CD4-positive, alpha-beta T cell treated with Interleukin-6 at 100 ng/mL for 8 hours (primary cell): ENCODE measurements around the gene TMEM247.
"Not testable (repeated sequence)": the region's sequence is repeated elsewhere in the genome, so short reads cannot be mapped to it uniquely, and the experiment has no call there.

ENCODE experiments used
- DNase-seq: peaks from one replicate; pipeline ENCODE4 v3.0.0-alpha.2; 2020; ENCODE audit warnings: mixed read lengths, low spot score

The TMEM247 gene

GRCh38 chr2:46512185-46512584, 32.8 kb downstream of the TMEM247 start:
- DNase-seq, result no peak

GRCh38 chr2:46514738-46515137, 35.4 kb downstream of the TMEM247 start:
- no peak for DNase-seq

- no peak for DNase-seq
Observed at GRCh38 chr2:46517485-46517884, 38.1 kb downstream of the TMEM247 start.

- DNase-seq, result no peak
Observed at GRCh38 chr2:46518861-46519260, 39.5 kb downstream of the TMEM247 start.

DNA sequence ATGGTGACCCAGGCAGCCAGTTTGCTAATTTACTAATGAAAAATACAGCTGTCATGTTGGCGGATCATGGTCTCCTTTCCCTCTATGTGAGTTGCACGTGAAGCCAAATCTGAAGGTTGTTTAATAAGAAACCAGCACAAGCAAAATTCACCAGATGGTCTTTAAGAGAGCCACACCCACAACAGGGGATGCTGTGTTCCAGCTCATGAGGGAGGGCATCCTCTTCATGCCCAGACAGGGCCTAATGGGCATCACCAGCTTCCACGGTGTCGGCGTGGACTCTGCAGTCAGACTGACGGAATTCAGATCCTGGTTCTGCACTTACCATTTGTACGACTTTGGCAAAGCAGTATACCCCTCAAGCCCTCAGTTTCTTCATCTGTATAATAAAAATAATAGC, 39.9 kb downstream of the TMEM247 start:
- no peak for DNase-seq

DNA sequence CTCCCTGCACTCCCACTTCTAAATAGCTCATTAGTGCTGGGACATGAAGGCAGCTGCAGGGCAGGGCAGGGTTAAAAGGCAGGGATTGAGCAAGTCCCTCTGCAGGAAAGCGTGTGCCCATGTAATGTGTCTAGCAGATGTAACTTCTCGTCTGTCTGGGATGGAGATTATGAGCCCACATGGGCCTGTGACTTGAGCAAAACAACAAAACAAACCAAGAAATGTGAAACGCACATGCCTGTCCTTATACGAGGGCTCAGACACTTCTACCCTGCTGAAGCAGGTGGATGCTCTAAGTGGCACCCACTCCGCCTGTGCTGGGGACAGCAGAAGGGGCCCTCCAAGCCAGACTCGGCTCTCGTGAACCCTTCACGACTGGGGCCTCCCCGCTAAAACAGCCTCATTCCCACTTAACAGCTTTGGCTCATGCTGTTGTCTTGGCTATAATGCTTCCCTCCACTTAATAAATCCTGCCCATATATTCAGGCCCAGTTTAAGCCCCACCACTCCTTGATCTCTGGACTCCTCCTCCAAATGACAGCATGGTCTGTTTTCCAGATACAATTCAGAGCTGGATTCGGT, 40.9 kb downstream of the TMEM247 start:
- DNase-seq, result no peak

DNA sequence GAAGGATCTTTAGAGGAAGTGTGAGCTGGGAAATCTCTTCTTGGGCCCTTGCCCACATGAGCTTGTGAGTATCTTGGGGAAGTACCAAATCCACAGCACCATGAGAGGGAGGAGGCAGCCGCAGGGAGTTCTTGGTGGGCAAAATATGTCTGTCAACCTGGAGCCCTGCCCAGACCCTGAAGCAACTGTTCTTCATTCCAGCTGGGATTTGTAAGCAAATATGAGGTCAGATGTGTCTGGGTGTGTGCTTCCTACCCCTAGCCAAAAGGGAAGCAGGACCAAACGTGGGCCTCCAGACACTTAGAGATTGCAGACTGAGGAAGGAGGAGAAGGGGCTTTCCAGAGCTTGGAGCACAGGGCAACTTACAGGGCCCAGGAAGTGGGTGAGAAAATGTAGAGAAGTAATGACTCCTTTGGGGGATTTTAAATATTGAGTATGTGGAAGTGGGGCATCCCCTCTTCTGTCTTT, 41.9 kb downstream of the TMEM247 start:
- no peak for DNase-seq

DNA sequence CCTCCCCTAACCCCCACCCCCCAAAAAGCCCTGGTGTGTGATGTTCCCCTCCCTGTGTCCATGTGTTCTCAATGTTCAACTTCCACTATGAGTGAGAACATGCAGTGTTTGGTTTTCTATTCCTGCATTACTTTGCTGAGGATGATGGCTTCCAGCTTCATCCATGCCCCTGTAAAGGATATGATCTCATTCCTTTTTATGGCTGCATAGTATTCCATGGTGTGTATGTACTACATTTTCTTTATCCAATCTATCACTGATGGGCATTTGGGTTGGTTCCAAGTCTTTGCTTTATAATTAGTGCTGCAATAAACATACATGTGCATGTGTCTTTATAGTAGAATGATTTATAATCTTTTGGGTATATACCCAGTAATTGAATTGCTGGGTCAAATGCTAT, 43.0 kb downstream of the TMEM247 start:
- DNase-seq, result not testable (repeated sequence)

- no peak for DNase-seq
Observed at GRCh38 chr2:46525522-46526155, 46.3 kb downstream of the TMEM247 start.

DNA sequence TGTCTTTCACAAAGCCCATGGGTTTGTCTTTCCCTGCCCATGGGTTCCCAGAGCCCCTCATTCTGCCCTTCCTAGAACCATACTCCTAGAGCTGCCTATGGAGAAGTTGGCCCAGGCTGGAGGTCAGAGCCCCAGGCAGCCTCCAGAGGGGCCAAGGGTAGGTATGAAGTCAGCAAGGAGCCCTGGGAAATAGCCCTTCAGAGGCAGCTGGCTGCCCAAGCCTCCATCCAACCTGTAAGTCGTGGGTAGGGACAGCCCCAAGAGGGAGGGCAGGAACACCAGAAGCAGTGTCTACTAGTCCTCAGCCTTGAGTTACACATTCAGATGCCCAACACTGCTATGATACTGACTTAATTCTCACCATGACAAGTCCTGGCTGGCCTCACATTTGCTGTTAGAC, 49.5 kb downstream of the TMEM247 start:
- DNase-seq, result no peak

GRCh38 chr2:46530639-46531038, 51.3 kb downstream of the TMEM247 start:
- DNase-seq, result no peak

DNA sequence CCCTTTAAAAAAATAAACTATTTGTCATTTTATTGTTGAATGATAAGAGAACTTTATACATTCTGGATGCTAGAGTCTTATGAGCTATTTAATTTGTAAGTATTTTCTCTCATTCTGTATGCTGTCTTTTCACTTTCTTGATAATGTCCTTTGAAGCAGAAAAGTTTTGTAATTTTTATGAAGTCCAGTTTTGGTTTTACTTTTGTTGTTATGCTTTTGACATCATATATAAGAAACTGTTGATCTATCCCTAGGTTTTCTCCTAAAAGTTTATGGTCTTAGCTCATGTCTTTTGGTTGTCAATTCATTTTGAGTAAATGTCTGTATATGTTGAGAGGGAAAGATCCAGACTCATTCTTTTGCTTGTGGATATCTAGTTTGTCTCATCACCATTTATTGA, 52.5 kb downstream of the TMEM247 start:
- DNase-seq, result no peak
